SKM-1 (cell line): ENCODE data around the gene CALN1.
"Not testable (repeated sequence)": the region's sequence is repeated elsewhere in the genome, so short reads cannot be mapped to it uniquely, and the experiment has no call there.

Experiments used
- DNase-seq: peaks from one replicate; lab custom pipeline; 2025; ENCODE audit not compliant: unreplicated experiment; lab: John Stamatoyannopoulos, UW

The CALN1 gene

GRCh38 chr7:72106405-72106804, 305.7 kb downstream of the CALN1 start:
- DNase-seq: no peak

DNA sequence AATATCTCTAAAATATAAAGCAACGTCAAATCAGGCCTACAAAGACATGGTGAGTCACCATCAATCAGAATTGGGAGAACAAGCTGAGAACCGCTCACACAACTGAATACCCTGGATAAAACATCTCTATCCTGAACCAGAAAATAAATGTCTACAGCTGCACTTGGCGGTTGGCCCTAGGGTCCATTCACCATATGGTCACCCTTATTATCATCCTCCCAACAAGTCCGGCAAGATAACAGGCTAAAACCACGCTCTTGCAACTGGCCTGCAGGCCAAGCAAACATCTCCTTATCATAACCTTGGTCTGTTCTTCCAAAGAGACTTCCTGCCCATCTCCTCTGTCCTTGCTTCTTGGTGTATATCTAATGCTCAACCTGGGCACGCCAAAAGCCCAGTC, 310.7 kb downstream of the CALN1 start:
- no peak for DNase-seq

- DNase-seq: no peak
Measured at GRCh38 chr7:72099784-72100183, 312.4 kb downstream of the CALN1 start.

GRCh38 chr7:72098807-72099580, 313.1 kb downstream of the CALN1 start:
- DNase-seq: no peak

GRCh38 chr7:72097226-72097625, 314.9 kb downstream of the CALN1 start:
- DNase-seq: no peak

DNA sequence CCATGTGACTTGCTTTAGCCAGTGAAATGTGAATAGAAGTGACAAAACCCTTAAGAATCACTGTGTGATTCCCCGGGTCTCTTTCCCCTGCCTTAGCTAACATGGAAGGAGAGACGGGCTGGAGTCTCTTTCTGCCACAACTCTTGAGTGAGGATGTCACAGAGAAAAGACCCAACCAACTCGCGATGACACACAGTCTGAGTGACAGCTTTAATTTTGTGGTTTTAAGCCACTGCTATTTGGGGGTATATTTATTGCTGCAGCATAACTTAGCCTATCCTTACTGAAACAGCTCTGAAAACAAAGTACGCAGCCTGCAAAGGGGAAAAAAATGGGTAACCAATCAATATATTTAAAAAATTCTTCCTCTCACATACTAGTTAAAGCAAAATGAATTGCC, 319.4 kb downstream of the CALN1 start:
- no peak for DNase-seq

DNA sequence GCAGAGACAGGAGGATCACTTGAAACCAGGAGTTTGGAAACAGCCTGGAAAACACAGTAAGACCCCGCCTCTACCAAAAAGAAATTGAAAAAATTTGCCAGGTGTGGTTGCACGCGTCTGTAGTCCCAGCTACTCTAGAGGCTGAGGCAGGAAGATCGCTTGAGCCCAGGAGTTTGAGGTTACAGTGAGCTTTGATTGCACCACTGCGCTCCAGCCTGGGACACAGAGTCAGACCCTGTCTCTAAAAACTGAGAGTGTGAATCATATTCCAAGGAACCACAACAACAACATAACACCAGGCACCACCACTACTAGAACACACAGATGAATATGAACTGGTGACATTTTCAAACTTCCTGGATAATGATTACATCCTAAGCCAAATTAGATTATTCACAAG, 324.2 kb downstream of the CALN1 start:
- no peak for DNase-seq

GRCh38 chr7:72080865-72081510, 331.1 kb downstream of the CALN1 start:
- DNase-seq: no peak

DNA sequence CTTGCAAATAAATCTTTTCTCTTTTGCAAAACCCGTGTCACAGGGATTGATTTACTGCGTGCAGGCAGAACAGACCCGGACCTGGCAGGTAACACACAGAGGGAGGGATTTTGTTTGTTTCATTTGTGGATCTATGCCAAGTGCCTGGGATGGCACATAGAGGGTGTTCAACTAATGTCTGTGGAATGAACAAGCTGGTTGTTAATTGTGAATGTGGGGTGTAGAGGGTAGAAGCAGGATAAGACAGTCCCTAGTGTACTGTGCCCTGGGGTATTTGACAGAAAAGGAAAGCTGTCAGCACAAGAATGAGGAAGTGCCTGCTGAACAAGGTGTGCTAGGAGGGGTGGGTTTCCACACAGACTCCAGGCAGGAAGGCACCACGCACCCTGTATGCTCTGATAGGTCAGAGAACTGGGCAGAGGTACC, 331.8 kb downstream of the CALN1 start:
- DNase-seq: no peak

DNA sequence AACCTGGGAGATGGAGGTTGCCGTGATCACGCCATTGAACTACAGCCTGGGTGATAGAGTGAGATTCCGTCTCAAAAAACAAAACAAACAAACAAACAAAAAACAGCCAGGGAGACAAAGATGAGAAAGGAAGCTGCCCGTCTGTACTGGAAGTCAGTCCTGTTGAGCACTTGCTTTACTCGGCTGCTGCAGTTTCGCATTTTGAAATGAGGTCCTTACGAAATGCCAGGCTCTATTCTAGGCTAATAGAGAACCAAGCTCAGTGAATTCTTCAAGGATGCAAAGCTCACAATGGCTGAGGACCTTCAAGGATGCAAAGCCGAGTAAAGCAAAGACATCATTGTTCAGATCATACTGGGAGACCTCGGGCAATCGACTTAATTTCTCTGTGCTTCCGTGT, 333.3 kb downstream of the CALN1 start:
- no peak for DNase-seq

DNA sequence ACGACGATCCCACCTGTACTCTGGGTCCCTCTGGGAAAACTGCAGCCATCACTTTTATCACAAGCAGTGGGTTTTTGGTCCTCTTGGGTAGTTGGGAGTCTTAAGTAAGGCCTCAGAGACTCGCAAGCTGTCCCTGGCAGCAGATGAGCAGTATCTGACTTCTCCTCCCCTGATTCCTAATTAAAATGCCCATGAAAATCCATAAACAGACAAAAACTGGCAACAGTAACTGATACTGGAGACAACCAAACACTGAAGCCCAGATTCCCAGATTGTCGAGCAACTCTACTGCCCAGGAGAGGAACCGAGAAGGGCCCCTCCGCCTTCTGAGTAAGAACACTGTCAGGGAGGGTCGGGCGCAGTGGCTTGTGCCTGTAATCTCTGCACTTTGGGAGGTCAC, 333.8 kb downstream of the CALN1 start:
- no peak for DNase-seq

- DNase-seq: no peak
Measured at GRCh38 chr7:72077786-72078185, 334.4 kb downstream of the CALN1 start.

GRCh38 chr7:72072901-72073300, 339.2 kb downstream of the CALN1 start:
- no peak for DNase-seq

DNA sequence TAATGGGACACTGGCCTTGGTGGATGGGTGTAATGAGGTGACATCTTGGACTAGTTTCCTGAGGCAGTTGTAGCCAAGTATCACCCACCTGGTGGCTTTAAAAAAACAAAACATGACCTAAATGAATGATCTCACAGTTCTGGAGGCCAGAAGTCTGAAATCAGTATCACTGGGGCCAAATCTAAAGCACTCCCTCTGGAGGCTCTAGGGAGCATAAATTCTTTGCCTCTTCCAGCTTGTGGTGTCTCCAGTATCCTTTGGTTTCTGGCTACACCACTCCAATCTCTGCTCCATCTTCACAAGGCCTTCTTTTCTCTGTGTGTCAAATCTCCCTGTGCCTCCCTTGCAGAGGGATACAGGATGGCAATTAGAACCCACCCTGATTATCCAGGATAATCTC, 342.9 kb downstream of the CALN1 start:
- DNase-seq: no peak

GRCh38 chr7:72065764-72066163, 346.4 kb downstream of the CALN1 start:
- not testable (repeated sequence) for DNase-seq

- DNase-seq: no peak
Measured at GRCh38 chr7:72064916-72065315, 347.2 kb downstream of the CALN1 start.

DNA sequence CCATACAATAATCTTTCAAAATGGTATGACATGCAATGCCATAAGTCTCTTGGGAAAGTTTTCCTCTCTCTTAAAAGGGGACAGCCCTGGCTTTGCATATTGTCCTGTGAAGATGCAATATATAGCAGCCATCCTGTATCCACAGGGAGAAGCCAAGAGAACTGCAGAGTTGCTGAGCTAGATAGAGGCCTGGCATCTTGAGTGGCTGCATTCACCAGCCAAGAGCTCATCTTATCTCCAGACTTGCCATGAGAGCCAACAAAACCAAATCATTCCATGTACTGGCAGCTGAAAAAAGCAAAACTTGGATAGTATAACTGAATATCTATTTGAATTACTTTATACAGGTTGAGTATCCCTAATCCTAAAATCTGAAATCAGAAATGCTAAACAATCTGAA, 348.8 kb downstream of the CALN1 start:
- DNase-seq: no peak

DNA sequence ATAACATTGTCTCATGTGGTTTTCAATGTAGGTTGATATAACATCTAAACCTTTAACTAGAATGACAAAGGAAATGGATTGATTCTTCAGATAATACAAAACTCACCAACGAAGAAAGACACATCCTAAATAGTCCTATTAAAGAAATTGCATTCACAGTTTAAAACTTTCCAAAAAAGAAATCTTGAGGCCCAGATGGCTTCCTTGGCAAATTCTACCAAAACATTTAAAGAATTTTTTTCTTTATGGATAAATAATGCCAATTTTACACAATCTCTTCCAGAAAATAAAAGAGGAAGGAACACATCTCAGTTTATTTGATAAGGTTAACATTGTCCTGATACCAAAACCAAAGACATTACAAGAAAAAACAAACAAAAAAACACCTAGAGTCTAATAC, 349.5 kb downstream of the CALN1 start:
- DNase-seq: no peak

DNA sequence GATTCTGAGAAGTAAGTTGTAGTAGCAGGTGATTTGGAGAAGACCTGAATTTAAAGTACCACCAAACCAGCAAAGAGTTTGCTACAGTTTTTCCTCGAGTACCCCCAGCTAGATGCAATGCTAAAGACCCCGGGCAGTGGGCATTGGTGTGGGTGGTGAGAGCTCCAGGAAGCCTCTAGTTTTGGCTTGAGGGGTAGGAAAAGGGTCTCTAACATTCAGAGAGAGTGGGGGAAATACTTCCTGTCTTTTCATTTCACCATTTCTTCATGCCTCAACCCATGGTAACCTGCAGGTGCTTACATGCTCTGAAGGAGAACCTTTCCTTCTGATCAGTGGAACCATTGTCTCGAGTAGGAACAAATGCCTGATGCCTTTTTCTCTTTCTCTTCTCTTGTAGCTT, 352.2 kb downstream of the CALN1 start:
- no peak for DNase-seq

GRCh38 chr7:72058579-72058978, 353.6 kb downstream of the CALN1 start:
- DNase-seq: no peak

GRCh38 chr7:72057796-72058195, 354.3 kb downstream of the CALN1 start:
- no peak for DNase-seq

- no peak for DNase-seq
Measured at GRCh38 chr7:72057231-72057630, 354.9 kb downstream of the CALN1 start.

DNA sequence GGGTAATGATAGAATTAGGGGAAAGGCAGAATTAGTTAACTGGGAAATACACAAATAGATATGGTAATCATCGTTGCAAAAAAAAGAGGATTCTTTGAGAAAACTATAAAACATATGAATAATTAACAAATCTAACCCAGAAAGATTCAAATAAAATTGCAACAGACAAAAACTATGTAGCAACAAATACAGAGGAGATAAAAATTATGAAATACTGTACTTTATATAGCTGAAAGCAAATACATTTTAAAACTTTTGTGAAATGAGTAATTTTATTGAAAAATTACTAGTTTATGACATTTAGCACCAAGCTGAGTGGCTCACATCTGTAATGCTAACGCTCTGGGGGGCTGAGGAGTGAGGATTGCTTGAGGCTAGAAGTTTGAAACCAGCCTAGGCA, 356.7 kb downstream of the CALN1 start:
- no peak for DNase-seq
